A673 (cell line): ENCODE measurements around the gene NXPH2.

Experiments used
- EZH2 ChIP-seq: fragments of 200-600 bp; sonication (generic); IDR thresholded peaks from 2 replicates; pipeline ENCODE4 v1.6.1; 2017; ENCODE audit warnings: borderline replicate concordance, low read depth, mild to moderate bottlenecking, mixed read lengths, antibody characterized with exemption, low read length; ENCODE audit not compliant: poor library complexity, severe bottlenecking
- TF ChIP-seq, protein P1 (sequence below): fragments of 300-800, 200-600 bp; sonication (generic); conservative IDR thresholded peaks from 2 replicates; pipeline ENCODE4 v1.5.1; 2017; ENCODE audit warnings: low read depth, mild to moderate bottlenecking, antibody characterized with exemption, low read length, moderate library complexity, mixed read lengths

- TF ChIP-seq EZH2: no peak
- TF ChIP-seq, protein P1, sequence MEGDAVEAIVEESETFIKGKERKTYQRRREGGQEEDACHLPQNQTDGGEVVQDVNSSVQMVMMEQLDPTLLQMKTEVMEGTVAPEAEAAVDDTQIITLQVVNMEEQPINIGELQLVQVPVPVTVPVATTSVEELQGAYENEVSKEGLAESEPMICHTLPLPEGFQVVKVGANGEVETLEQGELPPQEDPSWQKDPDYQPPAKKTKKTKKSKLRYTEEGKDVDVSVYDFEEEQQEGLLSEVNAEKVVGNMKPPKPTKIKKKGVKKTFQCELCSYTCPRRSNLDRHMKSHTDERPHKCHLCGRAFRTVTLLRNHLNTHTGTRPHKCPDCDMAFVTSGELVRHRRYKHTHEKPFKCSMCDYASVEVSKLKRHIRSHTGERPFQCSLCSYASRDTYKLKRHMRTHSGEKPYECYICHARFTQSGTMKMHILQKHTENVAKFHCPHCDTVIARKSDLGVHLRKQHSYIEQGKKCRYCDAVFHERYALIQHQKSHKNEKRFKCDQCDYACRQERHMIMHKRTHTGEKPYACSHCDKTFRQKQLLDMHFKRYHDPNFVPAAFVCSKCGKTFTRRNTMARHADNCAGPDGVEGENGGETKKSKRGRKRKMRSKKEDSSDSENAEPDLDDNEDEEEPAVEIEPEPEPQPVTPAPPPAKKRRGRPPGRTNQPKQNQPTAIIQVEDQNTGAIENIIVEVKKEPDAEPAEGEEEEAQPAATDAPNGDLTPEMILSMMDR: no peak
These were observed 130.6 kb downstream of the NXPH2 start for GRCh38 chr2:138649571-138649970.
